SU-DHL-6 (cell line): ENCODE data around the gene CCDC85C.

ENCODE experiments used
- EZH2phosphoT487 ChIP-seq: fragments of 200-600 bp; sonication (generic), shearing (Covaris generic); conservative IDR thresholded peaks from 2 replicates; pipeline ENCODE4 v1.6.1; 2018; ENCODE audit warnings: mild to moderate bottlenecking, antibody characterized with exemption, low read length, moderate library complexity, mixed read lengths
- TF ChIP-seq, protein P1 (sequence below): fragments of 200-600 bp; sonication (generic); IDR thresholded peaks from one replicate; pipeline ENCODE4 v1.5.1; 2017; ENCODE audit warnings: antibody characterized with exemption, mild to moderate bottlenecking, low read length, moderate library complexity; ENCODE audit not compliant: insufficient read depth, poor library complexity, severe bottlenecking

DNA sequence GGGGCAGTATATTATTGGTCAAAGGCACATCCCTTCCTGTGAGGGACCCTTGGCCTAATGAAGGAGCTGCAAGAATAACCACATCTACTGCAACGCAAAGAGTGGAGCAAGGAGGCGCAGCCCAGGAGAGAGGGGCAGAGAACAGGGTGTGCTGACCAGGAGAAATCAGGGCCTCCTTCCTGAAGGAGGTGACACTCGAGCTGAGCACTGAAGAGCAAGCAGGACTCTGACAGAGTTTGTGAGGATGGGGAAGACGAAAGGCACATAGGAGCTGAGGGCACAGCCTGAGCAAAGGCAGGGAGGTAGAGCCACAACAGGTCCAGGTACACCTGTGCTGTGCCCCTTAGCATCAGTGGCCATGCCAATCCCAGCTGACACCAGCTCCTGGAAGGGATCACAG, 60.6 kb downstream of the CCDC85C start:
- TF ChIP-seq, protein P1, sequence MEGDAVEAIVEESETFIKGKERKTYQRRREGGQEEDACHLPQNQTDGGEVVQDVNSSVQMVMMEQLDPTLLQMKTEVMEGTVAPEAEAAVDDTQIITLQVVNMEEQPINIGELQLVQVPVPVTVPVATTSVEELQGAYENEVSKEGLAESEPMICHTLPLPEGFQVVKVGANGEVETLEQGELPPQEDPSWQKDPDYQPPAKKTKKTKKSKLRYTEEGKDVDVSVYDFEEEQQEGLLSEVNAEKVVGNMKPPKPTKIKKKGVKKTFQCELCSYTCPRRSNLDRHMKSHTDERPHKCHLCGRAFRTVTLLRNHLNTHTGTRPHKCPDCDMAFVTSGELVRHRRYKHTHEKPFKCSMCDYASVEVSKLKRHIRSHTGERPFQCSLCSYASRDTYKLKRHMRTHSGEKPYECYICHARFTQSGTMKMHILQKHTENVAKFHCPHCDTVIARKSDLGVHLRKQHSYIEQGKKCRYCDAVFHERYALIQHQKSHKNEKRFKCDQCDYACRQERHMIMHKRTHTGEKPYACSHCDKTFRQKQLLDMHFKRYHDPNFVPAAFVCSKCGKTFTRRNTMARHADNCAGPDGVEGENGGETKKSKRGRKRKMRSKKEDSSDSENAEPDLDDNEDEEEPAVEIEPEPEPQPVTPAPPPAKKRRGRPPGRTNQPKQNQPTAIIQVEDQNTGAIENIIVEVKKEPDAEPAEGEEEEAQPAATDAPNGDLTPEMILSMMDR = no peak
- no peak for TF ChIP-seq EZH2phosphoT487
